ENCODE measurements around the gene C5orf63. TPM values are rescaled to one million over a fixed set of nuclear protein-coding genes. Genes with fewer than 3 reads are reported as not detected.
"Not testable (repeated sequence)": the region's sequence is repeated elsewhere in the genome, so short reads cannot be mapped to it uniquely, and the experiment has no call there.

C5orf63 gene
- total RNA-seq, 1 donor from 2014 or later = 11.8 TPM

DNA sequence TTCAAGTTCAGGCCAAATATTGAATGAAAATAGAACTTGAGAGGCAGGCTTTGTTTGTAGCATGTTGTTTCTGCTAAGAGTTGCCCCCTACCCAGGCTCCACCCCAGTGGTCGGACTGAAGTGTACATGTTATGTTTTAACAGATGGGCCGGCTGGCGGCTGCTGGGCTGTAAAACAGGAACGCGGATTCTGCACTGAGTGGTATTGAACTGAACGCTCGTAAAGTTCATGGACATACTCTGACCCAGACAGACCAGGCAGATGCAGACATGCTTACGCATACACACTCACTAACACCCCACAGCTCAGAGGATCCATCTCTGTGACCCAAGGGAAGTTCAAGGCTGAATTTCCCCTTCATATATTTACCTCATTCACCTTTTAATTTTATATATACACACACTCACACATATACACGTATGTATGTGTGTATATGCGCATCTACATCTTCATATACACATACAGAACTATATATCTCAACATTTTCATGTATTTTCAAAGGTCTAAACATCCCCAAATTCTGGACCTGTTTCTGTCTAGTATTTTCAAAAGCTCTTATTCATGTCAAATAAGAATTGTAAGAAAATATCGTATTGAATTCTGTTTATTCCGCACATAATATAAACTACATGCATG lies 44.4 kb downstream of the C5orf63 start:
- H3K9me3 Mint-ChIP-seq (ENCODE audit: unreplicated experiment) = peaks cover 11% of the 10 kb centered on the region
- peak overlapping the region; percentile 72 for H3K4me3 Mint-ChIP-seq (ENCODE audit: unreplicated experiment)
- no peaks in the 10 kb centered on the region for H3K36me3 Mint-ChIP-seq (ENCODE audit: unreplicated experiment)
- peaks cover 6% of the 10 kb centered on the region for H3K27me3 Mint-ChIP-seq (ENCODE audit: unreplicated experiment)
- TF ChIP-seq, protein P1, sequence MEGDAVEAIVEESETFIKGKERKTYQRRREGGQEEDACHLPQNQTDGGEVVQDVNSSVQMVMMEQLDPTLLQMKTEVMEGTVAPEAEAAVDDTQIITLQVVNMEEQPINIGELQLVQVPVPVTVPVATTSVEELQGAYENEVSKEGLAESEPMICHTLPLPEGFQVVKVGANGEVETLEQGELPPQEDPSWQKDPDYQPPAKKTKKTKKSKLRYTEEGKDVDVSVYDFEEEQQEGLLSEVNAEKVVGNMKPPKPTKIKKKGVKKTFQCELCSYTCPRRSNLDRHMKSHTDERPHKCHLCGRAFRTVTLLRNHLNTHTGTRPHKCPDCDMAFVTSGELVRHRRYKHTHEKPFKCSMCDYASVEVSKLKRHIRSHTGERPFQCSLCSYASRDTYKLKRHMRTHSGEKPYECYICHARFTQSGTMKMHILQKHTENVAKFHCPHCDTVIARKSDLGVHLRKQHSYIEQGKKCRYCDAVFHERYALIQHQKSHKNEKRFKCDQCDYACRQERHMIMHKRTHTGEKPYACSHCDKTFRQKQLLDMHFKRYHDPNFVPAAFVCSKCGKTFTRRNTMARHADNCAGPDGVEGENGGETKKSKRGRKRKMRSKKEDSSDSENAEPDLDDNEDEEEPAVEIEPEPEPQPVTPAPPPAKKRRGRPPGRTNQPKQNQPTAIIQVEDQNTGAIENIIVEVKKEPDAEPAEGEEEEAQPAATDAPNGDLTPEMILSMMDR (IDR thresholded peaks at IDR 0.05; ENCODE audit: partially characterized antibody, unreplicated experiment) = no peak
- peak overlapping the region; percentile 63 for H3K27ac Mint-ChIP-seq (ENCODE audit: unreplicated experiment)
- peak; percentile 77 for DNase-seq
- peaks cover 19% of the 10 kb centered on the region for H3K4me1 Mint-ChIP-seq (ENCODE audit: low read depth, unreplicated experiment)

DNA sequence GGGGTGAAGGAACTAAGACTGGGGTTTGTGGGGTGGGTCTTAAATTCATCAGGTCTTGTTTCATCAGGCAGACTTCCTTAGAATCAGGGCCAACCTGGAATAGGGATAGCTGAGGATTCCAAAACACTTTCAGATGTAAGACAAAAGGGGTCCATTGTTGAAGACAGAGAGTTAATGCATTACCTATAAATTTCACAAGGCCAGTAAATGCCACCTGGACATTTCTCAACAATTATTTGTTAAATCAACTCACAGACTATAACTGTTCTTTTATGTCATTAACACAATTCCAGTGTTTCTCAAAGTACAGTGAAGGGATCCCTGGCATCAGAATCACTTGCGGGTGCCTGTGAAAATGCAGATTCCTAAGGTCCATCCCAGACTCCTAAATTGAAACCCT lies 45.8 kb downstream of the C5orf63 start:
- no peak overlapping the region for H3K27ac Mint-ChIP-seq (ENCODE audit: unreplicated experiment)
- H3K36me3 Mint-ChIP-seq (ENCODE audit: unreplicated experiment) = no peaks in the 10 kb centered on the region
- H3K4me1 Mint-ChIP-seq (ENCODE audit: low read depth, unreplicated experiment) = peaks cover 20% of the 10 kb centered on the region
- no peak for DNase-seq
- peaks cover 4% of the 10 kb centered on the region for H3K27me3 Mint-ChIP-seq (ENCODE audit: unreplicated experiment)
- TF ChIP-seq, protein P1 (IDR thresholded peaks at IDR 0.05; ENCODE audit: partially characterized antibody, unreplicated experiment) = no peak
- no peak overlapping the region for H3K4me3 Mint-ChIP-seq (ENCODE audit: unreplicated experiment)
- H3K9me3 Mint-ChIP-seq (ENCODE audit: unreplicated experiment) = peaks cover 11% of the 10 kb centered on the region

DNA sequence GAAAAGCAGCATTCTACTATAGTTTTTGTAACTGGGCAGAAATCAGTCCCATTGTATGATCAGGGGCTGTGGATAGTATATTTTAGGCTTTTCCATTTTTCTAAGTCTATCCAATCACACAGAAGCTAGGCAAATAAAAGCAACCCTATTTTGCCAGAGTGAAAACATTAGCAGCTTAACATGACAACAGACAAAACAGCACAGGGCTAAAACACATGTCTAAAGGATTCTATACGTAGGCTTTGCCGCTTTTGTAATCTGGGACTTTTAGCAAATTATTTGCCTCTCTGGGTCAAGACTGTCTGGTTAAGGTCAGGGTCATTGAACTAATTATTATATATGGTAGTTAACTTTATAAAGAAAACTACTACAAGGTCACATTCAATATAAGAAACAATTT lies 47.1 kb downstream of the C5orf63 start:
- DNase-seq = no peak
- Mint-ChIP-seq H3K9me3 (ENCODE audit: unreplicated experiment) (peaks cover 9% of the 10 kb centered on the region), H3K4me1 (ENCODE audit: low read depth, unreplicated experiment) (peaks cover 25% of the 10 kb centered on the region), H3K27me3 (ENCODE audit: unreplicated experiment) (peaks cover 2% of the 10 kb centered on the region), H3K36me3 (ENCODE audit: unreplicated experiment) (no peaks in the 10 kb centered on the region), H3K4me3 (ENCODE audit: unreplicated experiment) (no peak overlapping the region), H3K27ac (ENCODE audit: unreplicated experiment) (no peak overlapping the region)
- TF ChIP-seq, protein P1 (IDR thresholded peaks at IDR 0.05; ENCODE audit: partially characterized antibody, unreplicated experiment) = no peak

DNA sequence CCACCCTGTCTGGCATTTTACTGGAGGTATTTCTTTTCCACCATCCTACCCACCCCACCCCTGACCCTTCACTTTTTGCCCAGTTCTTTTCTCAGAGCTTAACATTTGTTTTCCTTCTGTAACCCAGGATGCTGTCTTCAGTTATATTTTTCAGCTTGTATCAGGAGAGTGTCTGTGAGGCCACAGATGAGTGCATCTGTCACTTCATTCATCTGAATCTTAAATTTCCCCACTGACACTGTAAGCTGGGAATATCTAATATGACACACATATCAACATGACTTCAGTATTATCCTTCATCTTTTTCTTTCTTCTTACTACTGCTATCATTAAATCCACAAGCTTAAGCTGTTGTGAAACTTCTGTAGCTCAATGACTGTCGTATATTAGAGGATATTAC lies 47.8 kb downstream of the C5orf63 start:
- Mint-ChIP-seq H3K4me1 (ENCODE audit: low read depth, unreplicated experiment) (peaks cover 25% of the 10 kb centered on the region), H3K27me3 (ENCODE audit: unreplicated experiment) (peaks cover 2% of the 10 kb centered on the region), H3K9me3 (ENCODE audit: unreplicated experiment) (peaks cover 9% of the 10 kb centered on the region), H3K27ac (ENCODE audit: unreplicated experiment) (peak overlapping the region; percentile 67), H3K36me3 (ENCODE audit: unreplicated experiment) (no peaks in the 10 kb centered on the region), H3K4me3 (ENCODE audit: unreplicated experiment) (peak overlapping the region; percentile 47)
- TF ChIP-seq, protein P1 (IDR thresholded peaks at IDR 0.05; ENCODE audit: partially characterized antibody, unreplicated experiment) = no peak
- DNase-seq = no peak

DNA sequence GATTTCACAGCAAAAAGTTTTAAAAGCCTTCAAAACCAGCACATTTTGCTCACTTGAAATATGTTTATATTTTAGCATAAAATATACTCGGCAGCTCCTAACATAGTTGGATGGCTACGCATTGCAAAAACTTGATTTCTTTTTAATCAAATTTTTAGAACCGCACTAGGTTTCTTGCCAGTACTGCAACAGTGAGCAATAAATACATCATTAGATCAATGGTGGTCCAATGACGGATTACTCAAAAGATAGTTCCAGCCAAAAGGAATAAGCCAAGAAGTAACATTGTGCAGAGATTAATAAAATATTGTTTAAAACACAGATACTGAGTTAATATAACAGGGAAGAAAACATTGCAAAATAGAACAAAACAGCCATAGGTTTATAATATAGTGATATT lies 48.5 kb downstream of the C5orf63 start:
- TF ChIP-seq, protein P1 (IDR thresholded peaks at IDR 0.05; ENCODE audit: partially characterized antibody, unreplicated experiment) = no peak
- H3K4me1 Mint-ChIP-seq (ENCODE audit: low read depth, unreplicated experiment) = peaks cover 25% of the 10 kb centered on the region
- no peak overlapping the region for H3K27ac Mint-ChIP-seq (ENCODE audit: unreplicated experiment)
- H3K4me3 Mint-ChIP-seq (ENCODE audit: unreplicated experiment) = peak overlapping the region; percentile 73
- no peaks in the 10 kb centered on the region for H3K36me3 Mint-ChIP-seq (ENCODE audit: unreplicated experiment)
- H3K9me3 Mint-ChIP-seq (ENCODE audit: unreplicated experiment) = peaks cover 9% of the 10 kb centered on the region
- DNase-seq = no peak
- H3K27me3 Mint-ChIP-seq (ENCODE audit: unreplicated experiment) = peaks cover 2% of the 10 kb centered on the region

DNA sequence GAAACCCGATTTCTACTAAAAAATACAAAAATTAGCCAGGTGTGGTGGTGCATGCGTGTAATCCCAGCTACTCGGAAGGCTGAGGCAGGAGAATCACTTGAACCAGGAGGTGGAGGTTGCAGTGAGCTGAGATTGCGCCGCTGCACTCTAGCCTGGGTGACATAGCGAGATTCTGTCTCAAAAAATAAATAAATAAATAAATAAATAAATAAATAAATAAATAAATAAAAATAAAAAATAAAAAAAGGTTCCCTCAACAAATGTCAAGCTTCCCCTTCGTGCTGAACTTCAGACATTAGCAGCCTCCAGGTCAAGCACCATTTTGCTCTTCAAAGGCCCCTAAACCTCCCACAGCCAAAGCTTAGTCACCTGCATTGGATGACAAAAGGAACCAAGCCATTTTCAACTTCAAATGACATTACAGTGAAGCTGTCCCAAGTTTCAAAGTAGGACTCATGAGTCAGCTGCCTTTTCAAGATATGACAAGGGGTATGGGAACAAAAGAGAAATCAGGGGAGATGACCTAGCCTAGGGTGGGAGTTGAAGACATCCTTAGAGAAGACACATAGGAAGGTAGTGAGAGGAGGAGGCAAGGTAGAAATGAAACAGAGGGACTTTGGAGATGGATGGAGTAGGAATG lies 49.6 kb downstream of the C5orf63 start:
- DNase-seq; H3K9me3 Mint-ChIP-seq (ENCODE audit: unreplicated experiment); H3K36me3 Mint-ChIP-seq (ENCODE audit: unreplicated experiment); H3K27ac Mint-ChIP-seq (ENCODE audit: unreplicated experiment); H3K4me3 Mint-ChIP-seq (ENCODE audit: unreplicated experiment); H3K27me3 Mint-ChIP-seq (ENCODE audit: unreplicated experiment): not testable (repeated sequence)
- H3K4me1 Mint-ChIP-seq (ENCODE audit: low read depth, unreplicated experiment) = peaks cover 28% of the 10 kb centered on the region
